HEK293T (cell line): ENCODE measurements around the gene CHST11.

Source experiments
- BHLHE40 ChIP-seq: fragments of 450-650 bp; IDR thresholded peaks from 2 replicates; pipeline ENCODE4 v1.6.1; 2016; ENCODE audit warnings: mild to moderate bottlenecking, moderate library complexity, borderline replicate concordance
- FOXM1 ChIP-seq: fragments of 450-650 bp; IDR thresholded peaks from 2 replicates; pipeline ENCODE4 v1.6.1; 2017; ENCODE audit warnings: mild to moderate bottlenecking, borderline replicate concordance
- LEF1 ChIP-seq: fragments of 450-650 bp; IDR thresholded peaks from 2 replicates; pipeline ENCODE4 v1.6.1; 2017; ENCODE audit warnings: mild to moderate bottlenecking, borderline replicate concordance
- NFRKB ChIP-seq: fragments of 450-650 bp; IDR thresholded peaks from 2 replicates; pipeline ENCODE4 v1.6.1; 2016; ENCODE audit warnings: mild to moderate bottlenecking, moderate library complexity
- SP1 ChIP-seq: fragments of 450-650 bp; IDR thresholded peaks from 2 replicates; pipeline ENCODE4 v1.6.1; 2017
- TARDBP ChIP-seq: fragments of 450-650 bp; IDR thresholded peaks from 2 replicates; pipeline ENCODE4 v1.6.1; 2016
- TF ChIP-seq, protein P1 (sequence below): fragments of 450-650 bp; IDR thresholded peaks from 2 replicates; pipeline ENCODE4 v1.6.1; 2016

- TF ChIP-seq NFRKB (no peak), LEF1 (no peak), BHLHE40 (no peak), SP1 (no peak), FOXM1 (no peak), TARDBP (no peak)
- TF ChIP-seq, protein P1, sequence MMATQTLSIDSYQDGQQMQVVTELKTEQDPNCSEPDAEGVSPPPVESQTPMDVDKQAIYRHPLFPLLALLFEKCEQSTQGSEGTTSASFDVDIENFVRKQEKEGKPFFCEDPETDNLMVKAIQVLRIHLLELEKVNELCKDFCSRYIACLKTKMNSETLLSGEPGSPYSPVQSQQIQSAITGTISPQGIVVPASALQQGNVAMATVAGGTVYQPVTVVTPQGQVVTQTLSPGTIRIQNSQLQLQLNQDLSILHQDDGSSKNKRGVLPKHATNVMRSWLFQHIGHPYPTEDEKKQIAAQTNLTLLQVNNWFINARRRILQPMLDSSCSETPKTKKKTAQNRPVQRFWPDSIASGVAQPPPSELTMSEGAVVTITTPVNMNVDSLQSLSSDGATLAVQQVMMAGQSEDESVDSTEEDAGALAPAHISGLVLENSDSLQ = no peak
Measured at GRCh38 chr12:104585448-104586055, 128.8 kb downstream of the CHST11 start.
